ENCODE data around the gene VAMP2. TPM values are rescaled to one million over a fixed set of nuclear protein-coding genes. Genes with fewer than 3 reads are reported as not detected.

The VAMP2 gene
- total RNA-seq, 1 donor from 2014 or later: 4.6 TPM

- peak in 1 of 2 donors; percentile 32 for DNase-seq (ENCODE audit: low read depth in 2 of 2)
Observed at GRCh38 chr17:8155231-8155995, 7.3 kb downstream of the VAMP2 start.

DNA sequence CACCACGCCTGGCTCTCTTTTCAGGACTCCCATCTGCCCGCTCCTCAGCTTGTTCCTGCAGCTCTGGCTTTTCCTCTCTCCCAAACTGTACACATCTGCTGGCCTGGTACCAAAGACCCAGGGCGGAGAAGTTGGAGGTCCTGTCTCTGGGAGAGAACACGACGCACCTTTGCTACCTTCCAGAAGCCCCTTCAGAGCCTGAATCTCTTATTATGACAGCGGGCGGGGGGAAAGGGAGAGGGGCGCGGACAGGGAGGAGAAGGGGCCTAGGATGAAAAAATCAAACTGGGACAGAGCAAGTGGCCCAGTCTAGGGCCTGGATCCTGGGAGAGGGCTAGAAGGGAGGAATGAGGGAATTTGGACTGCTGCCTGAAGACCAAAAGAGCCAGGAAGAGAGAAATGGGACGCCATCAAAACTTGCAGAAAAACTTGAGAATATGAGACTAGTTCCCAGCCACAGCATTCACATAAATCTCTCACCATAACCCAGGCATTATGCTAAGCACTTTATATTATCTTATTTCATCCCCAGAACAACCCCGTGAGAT lies 8.1 kb downstream of the VAMP2 start:
- no peak for DNase-seq (ENCODE audit: low read depth in 2 of 2)

GRCh38 chr17:8153957-8154607 lies 8.7 kb downstream of the VAMP2 start:
- DNase-seq (ENCODE audit: low read depth in 2 of 2): peak; percentile 95 to 99

DNA sequence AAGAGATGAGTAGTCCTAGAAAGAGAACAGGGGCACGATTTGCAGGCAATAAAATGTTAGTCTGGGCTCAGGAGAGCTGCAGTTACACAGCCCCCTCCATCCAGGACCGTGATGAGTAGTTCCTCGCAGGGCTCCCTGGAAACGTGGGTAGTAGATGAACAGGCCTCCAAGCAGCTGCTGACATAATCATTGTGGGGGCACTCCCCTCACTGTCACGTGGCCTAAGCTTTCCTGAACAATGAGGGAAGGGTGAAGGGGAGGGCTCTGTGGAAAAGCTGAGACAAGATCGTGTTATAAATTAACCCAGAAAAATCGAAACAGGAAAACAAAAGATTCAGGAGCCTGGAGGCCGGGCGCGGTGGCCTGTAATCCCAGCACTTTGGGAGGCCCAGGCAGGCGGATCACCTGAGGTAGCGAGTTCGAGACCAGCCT lies 9.2 kb downstream of the VAMP2 start:
- DNase-seq (ENCODE audit: low read depth in 2 of 2): peak; percentile 96 to 97

- DNase-seq (ENCODE audit: low read depth in 2 of 2): no peak
Observed at GRCh38 chr17:8153031-8153451, 9.7 kb downstream of the VAMP2 start.

DNA sequence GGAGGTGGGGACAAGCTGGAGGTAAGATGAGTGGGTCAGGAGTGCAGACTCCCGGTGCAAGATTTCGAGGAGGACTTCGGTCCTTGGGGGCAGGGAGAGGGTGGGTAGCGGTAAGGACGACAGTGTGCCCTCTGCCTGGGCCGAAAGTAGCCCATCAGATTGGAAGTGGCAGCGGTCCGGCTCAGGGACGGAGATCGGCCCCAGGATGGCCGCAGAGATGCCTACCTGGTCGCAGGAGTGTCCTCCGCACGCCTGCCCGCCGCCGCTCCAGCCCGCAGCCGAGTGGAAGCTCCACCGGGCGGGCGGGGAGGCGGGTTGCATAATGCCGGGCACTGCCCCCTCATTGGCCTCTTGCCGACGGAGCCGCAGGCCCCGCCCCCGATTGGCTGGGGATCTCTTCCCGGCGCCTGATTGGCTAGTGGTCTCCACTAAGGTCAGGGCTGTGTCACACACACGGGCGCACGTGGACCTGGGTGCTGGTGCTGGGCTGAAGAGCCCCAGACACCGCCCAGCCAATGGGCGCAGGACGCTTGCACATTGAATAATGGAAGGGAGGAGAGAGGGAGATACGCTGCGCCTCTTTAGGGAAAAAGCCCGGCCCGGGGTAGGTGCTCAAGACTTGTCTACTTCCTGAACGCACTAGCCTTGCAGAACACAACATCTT lies 10.5 kb downstream of the VAMP2 start, which contains the start of gene PER1:
TSS of gene PER1 (minus strand) at position 293 of the 664 bp plus-strand sequence. CDS start 1,698 bp downstream, outside the sequence.
- peak; percentile 95 for DNase-seq (ENCODE audit: low read depth in 2 of 2)

- DNase-seq (ENCODE audit: low read depth in 2 of 2): peak; percentile 70 to 82
Observed at GRCh38 chr17:8151641-8152111, 11.1 kb downstream of the VAMP2 start.

- DNase-seq (ENCODE audit: low read depth in 2 of 2): peak; percentile 93 to 95
Observed at GRCh38 chr17:8151120-8151640, 11.6 kb downstream of the VAMP2 start.

DNA sequence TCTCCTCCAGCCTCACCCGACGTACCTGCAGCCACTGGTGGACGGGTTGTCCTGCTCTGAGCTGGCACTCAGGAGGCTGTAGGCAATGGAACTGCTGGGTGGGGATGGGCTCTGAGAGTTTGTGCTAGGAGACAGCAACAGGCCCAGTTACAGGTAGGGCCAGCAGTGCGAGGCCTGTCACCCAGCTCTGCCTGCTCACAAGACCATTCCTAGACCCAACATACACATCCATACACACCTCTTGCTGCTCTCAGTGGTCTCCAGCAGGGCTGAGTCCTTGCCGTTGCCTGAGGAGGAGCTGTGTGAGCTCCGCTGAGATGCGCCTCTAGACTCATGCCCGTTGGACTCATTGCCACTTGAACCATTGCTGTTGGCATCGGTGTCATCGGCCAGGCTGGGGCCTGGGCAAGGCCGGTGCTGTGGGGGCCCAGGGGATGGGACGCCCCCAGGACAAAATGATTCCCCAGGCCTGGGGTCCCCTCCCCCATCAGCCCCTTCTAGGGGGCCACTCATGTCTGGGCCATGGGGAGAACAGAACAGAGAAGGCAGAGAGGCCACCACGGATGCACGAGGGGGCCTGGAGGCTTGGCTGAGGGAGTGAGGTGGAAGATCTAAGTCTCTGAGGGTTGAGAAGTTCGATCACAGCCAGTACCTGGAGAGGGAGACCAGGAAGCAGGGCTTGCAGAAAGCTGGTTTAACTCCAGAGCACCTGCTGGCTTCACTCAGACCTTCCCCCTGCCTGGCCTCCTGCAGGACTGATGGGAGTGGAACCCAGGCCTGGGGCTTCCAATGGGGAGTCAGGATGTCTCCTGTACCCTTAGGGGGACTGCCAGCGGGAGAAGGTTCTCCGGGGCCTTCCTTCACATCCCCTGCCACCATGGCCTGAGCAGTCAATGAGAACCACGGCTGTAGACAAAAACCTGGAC lies 12.3 kb downstream of the VAMP2 start:
- DNase-seq (ENCODE audit: low read depth in 2 of 2): no peak

DNA sequence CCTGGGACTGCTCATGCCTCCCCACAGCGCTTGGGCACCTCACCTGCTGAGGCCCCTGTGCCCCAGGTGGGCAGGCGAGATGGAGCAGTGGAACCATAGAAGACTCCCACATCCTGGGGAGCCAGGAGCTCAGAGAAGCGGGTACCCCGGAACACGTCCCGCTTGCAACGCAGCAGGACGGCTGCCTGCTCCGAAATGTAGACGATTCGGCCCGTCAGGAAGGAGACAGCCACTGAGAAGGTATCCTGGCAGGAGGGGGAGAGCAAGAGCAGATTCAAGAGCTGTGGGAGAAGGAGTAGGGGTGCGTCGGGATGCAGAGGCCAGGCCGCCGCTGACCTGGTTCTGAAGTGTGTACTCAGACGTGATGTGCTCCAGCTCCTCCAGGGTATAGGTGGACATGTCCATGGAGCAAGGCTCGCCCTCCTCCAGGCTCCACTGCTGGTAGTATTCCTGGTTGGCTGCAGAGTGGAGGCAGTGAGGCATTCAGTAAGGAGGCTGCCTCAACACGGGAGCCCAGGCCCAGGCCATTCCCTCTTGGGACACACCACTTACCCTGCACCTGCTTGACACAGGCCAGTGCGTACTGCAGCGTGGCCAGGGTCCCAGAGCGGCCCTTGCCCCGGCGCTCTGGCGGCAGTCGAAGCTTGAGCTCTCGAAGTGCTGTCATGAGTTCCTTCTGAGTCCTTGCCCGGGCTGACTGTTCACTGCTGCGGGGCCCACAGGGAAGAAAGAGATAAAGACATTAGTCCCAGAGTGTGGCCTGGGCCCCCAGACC lies 13.1 kb downstream of the VAMP2 start:
- DNase-seq (ENCODE audit: low read depth in 2 of 2): no peak

GRCh38 chr17:8148560-8148959 lies 14.2 kb downstream of the VAMP2 start:
- no peak for DNase-seq (ENCODE audit: low read depth in 2 of 2)

GRCh38 chr17:8147805-8148404 lies 14.8 kb downstream of the VAMP2 start:
- DNase-seq (ENCODE audit: low read depth in 2 of 2): no peak

DNA sequence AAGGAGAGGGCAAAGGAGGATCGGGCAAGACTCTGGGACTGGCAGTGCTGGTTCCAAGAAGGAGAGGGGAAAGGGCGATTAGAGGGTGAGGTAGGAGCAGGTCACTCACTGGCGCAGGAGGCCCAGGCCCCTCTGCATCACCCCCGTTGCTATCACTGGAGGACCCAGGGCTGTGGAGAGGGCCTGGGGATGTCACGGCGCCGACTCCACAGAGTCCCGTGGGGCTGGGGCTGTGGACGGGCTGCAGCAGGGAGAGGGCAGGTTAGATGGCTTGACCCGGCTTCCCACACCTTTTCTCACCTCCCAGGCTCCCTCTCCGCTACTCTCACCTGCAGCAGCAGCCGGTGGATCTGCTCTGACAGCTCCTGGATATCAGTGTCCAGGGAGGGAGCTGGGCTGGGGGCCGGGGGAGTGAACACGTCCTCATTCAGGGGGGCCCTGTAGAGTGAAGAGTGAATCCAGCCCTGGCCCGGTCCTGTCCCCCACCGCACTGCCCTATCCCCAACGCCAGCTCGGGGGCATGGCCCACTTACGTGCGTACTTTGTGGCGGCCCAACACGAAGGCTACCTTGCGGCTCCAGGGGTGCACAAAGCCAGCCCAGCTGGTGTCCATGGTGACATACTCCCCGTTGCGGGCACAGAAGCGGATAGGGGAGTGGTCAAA lies 15.5 kb downstream of the VAMP2 start:
- DNase-seq (ENCODE audit: low read depth in 2 of 2): no peak

- no peak for DNase-seq (ENCODE audit: low read depth in 2 of 2)
Observed at GRCh38 chr17:8146381-8147140, 16.2 kb downstream of the VAMP2 start.

DNA sequence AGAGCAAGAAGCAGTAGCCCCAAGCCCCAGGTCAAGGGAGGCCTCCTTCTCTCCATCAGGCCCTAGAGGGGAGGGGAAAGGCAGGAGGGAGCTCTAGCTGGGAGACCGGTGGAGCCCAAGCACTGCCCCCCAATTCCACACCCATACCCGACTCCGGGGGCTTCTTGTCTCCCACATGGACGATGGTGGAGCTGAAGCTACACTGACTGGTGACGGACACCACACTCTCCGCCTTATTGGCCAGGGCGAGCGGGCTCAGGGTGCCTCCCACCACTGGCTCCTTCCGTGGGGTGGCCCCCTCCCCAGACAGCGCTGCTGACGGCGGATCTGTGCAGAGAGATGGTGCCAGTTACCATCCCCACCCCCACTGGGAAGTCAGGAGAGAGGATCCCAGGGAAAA lies 16.9 kb downstream of the VAMP2 start:
- no peak for DNase-seq (ENCODE audit: low read depth in 2 of 2)

- DNase-seq (ENCODE audit: low read depth in 2 of 2): no peak
Observed at GRCh38 chr17:8144401-8145231, 18.1 kb downstream of the VAMP2 start.
